GM21360 (cell line): Measurements from ENCODE around the gene HSP90B1.

Experiments
- ATAC-seq: cut with Tn5 transposase; IDR thresholded peaks from one replicate; pipeline ENCODE4 v1.9.1; 2021; ENCODE audit warnings: mild to moderate bottlenecking, moderate library complexity; ENCODE audit not compliant: unreplicated experiment

Gene HSP90B1

DNA sequence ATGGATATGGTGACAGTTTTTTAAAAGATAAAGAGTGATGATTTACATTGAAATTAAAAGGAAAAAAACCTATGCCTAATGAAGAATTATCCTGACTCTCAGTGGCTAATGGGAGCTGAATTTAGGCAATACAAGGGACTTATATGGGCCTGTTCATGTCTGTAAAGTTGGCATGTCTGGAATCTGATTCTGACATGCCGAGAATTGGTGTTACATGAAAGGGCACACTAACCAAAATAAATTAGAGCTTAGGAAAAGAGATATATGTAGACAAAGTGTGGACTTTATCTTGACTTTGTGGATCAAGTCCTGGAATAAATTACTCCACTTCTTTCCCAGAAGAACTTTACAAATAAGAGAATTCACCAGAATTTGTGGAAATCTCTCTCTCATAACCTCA, 36.5 kb downstream of the HSP90B1 start:
- ATAC-seq: no peak

DNA sequence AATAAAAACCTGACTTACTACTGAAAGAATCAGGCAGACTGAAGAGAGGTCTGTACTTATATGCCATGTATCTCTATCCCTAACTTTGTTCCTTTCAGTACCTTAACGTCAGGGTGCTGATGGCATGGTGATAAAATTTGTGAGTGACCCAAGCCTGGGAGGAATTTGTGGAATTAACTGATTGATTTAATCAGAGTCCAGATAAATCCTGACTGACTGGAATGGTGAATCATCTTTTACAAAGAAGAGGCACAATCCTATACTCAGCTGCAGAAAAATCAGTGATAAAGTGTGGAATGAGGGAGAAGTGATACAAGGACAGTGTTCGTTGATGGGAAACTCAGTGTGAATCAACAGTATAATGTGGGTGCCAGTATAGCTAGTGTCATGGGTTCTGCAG, 39.2 kb downstream of the HSP90B1 start:
- ATAC-seq: no peak

DNA sequence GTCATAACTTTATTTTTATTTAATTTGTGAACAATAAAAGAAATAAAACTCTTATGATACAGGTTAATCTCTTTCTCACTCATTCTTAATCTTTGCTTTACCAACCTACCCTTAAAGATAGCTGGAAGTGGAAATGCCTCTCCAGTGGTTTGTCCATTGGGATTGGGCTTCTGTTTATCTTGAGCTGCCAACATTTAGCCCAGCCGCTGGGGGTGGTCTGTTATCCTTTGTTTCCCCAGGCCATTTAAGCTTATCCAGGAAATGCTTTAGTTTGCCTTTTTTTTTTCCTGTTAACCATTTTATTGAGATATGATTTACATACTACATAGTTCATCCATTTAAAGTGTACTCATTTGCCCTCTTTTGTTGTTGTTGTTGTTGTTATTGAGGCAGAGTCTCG, 43.7 kb downstream of the HSP90B1 start:
- ATAC-seq: no peak

DNA sequence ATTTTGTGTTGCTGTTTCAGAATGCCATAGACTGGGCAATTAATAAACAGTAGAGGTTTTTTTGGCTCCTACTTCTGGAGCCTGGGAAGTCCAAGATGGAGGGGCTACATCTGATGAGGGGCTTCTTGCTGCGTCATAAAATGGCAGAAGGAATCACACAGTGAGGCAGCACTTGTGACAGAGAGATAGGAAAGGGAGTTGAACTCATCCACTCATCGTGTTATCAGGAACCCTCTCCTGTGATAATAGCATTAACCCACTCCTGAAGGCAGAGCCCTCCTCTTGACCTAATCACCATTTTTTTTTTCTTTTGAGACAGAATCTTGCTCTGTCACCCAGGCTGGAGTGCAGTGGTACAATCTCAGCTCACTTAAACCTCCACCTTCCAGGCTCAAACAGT, 45.2 kb downstream of the HSP90B1 start:
- no peak for ATAC-seq

DNA sequence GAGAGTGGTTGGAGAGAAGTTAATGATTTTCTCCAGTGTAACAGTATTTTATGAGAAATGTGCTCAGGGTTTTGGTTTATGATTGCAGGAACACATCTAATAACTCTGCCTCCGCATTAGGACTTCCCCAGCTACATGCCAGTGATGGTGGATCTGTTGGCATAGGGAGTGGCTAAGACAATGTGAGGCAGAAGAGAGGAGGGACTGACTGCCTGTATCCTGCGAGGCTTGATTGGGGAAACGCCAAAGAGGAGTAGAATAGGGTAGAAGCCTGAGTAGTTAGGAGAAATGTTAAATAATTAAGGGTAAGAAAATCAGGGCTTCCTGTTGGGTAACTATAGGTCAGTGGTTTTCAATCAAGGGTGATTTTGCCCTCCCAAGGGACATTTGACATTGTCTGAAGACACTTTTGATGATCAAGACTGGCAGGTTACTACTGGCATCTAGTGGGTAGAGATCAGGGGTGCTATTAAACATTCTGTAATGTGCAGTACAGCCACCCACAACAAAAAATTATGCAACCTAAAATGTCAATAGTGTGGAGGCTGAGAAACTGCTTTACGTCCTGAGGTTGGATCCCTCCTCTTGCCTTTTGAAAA, 48.3 kb downstream of the HSP90B1 start:
- ATAC-seq: no peak

DNA sequence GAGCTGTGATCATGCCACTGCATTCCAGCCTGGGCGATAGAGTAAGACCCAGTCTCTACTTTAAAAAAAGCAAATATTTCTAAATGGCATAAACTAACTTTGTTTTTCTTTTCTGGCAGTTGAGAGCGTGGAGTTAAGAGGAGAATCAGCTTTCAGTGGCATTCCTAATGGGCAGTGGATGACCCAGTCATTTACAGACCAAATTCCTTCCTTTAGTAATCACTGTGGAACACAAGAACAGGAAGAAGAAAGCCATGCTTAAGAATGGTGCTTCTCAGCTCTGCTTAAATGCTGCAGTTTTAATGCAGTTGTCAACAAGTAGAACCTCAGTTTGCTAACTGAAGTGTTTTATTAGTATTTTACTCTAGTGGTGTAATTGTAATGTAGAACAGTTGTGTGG, 56.6 kb downstream of the HSP90B1 start:
- no peak for ATAC-seq

DNA sequence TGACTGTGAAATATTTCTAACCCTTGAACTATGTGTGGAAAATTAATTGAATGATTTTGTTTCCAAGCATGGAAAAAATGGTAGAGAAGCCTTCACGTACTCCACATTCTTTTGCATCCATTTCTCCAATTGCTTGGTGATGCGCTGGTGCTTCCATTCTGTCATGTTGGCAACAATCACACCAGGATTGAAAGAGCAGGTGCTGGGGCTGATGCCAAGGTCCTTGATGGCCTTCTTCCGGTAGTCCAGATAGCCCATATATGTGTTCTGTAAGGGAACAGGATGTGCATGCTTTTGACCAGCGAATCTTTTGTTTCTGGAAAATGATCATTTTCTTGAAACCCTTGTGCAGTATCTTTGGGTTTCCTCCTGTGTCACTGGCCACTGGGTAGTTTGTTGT, 64.0 kb downstream of the HSP90B1 start:
- no peak for ATAC-seq

DNA sequence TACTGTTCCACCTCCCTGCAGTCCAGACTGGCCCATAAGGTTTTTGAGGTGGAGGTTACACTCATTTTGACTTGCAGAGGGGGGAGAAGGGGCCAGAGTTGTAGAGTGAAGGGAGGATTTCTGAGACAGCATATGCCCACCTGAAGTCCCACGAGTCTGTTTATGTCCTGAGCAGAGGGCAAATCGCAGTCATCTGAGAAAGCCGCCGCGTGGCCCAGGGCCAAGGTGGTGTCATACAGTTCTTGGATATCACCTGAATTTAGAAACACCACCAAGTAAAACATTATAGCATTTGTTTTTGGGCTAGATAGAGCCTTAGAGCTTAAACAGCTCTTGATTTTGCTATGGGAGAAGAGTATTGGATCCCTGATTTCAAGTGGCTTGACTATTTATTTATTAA, 66.4 kb downstream of the HSP90B1 start:
- ATAC-seq: no peak

DNA sequence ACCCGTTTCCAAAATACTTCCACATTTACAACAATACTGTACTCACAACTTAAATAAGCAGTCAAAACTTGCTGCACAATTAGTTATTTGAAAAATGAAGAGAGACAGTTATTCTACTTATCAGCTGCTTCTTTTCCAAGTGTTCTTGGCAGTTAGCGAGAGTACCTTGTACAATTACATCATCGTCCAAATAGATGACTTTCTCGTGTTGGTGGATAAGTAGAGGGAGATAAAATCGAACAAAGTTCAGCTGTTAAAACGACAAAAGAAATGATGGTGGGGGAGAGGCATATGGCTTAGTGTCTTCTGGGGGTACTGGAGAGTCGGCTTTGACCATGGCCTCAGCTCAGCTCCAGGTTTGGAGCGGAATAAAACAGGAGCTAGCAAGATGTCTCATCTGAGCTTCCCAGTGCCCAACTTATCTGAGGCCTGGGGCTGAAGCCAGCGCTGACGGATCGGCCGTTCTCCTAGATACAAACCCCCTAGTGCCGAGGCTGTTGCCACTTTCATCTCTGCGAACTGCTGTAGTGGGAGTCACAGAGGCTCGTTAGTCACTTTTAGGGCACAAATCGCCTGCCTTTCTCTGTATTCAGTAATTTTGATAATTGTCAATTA, 67.2 kb downstream of the HSP90B1 start:
- no peak for ATAC-seq
